A673 (cell line): ENCODE data around the gene ZC3HAV1L. TPM values are rescaled to one million over a fixed set of nuclear protein-coding genes. Genes with fewer than 3 reads are reported as not detected.
"Not testable (repeated sequence)": the region's sequence is repeated elsewhere in the genome, so short reads cannot be mapped to it uniquely, and the experiment has no call there.

ENCODE experiments used
- BruUV-seq: library from RNA; stranded (reverse); fragments of 400-500 nt; replicated peaks from 2 replicates; lab custom pipeline; 2021; lab: Mats Ljungman, UMichigan
- CTCF ChIA-PET: fragments of 300-600 bp; sonication (Branson Sonifier 250); formaldehyde crosslinking; loops from one replicate; lab custom pipeline; 2022; ENCODE audit warnings: antibody characterized with exemption; lab: Charles Lee
- POLR2A ChIA-PET: fragments of 300-600 bp; sonication (Branson Sonifier 250); formaldehyde crosslinking; loops from one replicate; lab custom pipeline; 2022; ENCODE audit warnings: antibody characterized with exemption; ENCODE audit not compliant: low non-redundant PET; lab: Charles Lee
- DNase-seq: peaks from one replicate; pipeline ENCODE4 v3.0.0-alpha.2; 2015; ENCODE audit warnings: low spot score
- H3K27ac ChIP-seq: fragments of 200-600 bp; sonication (generic); 2 replicates; pipeline ENCODE4 v1.5.1; 2016; ENCODE audit warnings: mixed run types, low read depth, mild to moderate bottlenecking, mixed read lengths, antibody characterized with exemption, low read length; ENCODE audit not compliant: poor library complexity, severe bottlenecking
- H3K27me3 ChIP-seq: fragments of 200-600 bp; sonication (generic); replicated peaks from 2 replicates; pipeline ENCODE4 v1.6.1; 2017; ENCODE audit warnings: mixed run types, low read depth, mild to moderate bottlenecking, mixed read lengths, antibody characterized with exemption, low read length; ENCODE audit not compliant: insufficient read depth, poor library complexity
- H3K36me3 ChIP-seq: fragments of 200-600 bp; sonication (generic); 2 replicates; pipeline ENCODE4 v1.6.1; 2016; ENCODE audit warnings: mixed run types, mild to moderate bottlenecking, mixed read lengths, antibody characterized with exemption, low read length; ENCODE audit not compliant: insufficient read depth, poor library complexity, severe bottlenecking
- H3K4me1 ChIP-seq: fragments of 200-600 bp; sonication (generic); 2 replicates; pipeline ENCODE4 v1.6.1; 2017; ENCODE audit warnings: mixed run types, mild to moderate bottlenecking, mixed read lengths, antibody characterized with exemption, low read length; ENCODE audit not compliant: insufficient read depth, poor library complexity, severe bottlenecking
- H3K4me3 ChIP-seq: fragments of 200-600 bp; sonication (generic); 2 replicates; pipeline ENCODE4 v1.5.1; 2016; ENCODE audit warnings: low read depth, mixed run types, mild to moderate bottlenecking, mixed read lengths, low read length; ENCODE audit not compliant: poor library complexity, severe bottlenecking
- H3K9me3 ChIP-seq: fragments of 200-600 bp; sonication (generic); 2 replicates; pipeline ENCODE4 v1.6.1; 2016; ENCODE audit warnings: mixed run types, low read depth, mild to moderate bottlenecking, mixed read lengths, antibody characterized with exemption, low read length; ENCODE audit not compliant: poor library complexity, severe bottlenecking
- EZH2 ChIP-seq: fragments of 200-600 bp; sonication (generic); IDR thresholded peaks from 2 replicates; pipeline ENCODE4 v1.6.1; 2017; ENCODE audit warnings: borderline replicate concordance, low read depth, mild to moderate bottlenecking, mixed read lengths, antibody characterized with exemption, low read length; ENCODE audit not compliant: poor library complexity, severe bottlenecking
- intact Hi-C: fragments of 100-400 bp; cut with micrococcal nuclease; formaldehyde crosslinking; loops from one replicate; pipeline ENCODE4 v1.10.0; 2022; ENCODE audit not compliant: unreplicated experiment
- total RNA-seq: library from RNA; stranded (reverse); gene quantifications from 2 replicates; pipeline ENCODE4 v1.2.3, GENCODE V29; 2021
- TF ChIP-seq, protein P1 (sequence below): fragments of 300-800, 200-600 bp; sonication (generic); conservative IDR thresholded peaks from 2 replicates; pipeline ENCODE4 v1.5.1; 2017; ENCODE audit warnings: low read depth, mild to moderate bottlenecking, antibody characterized with exemption, low read length, moderate library complexity, mixed read lengths

The ZC3HAV1L gene
- total RNA-seq, 1 experiment from 2014 or later: 36.5 TPM

DNA sequence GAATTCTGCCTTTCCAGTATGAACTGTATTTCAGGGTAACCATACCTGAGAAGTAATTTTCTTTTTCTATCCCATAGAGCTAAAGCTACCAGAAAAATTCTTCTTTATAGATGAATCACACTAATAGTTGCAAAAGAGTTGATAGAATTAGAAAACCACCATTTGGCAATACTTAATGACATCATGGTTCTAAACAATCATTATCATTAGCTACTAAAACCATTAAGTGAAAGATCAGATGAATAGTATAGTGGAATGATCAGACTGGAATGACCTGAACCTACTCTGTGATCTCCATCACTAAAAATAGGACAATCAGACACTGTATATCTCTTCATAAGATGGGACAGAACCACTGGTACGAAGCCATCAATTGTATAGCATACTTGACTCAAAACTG lies 19.8 kb upstream of the ZC3HAV1L start:
- no peak for DNase-seq
- no TSS peak for BruUV-seq
- ChIA-PET CTCF (no interaction called here), POLR2A (no interaction called here)
- Histone ChIP-seq H3K4me1 (peaks cover 29% of the 10 kb centered on the region), H3K27ac (no peak overlapping the region), H3K27me3 (no peaks in the 10 kb centered on the region), H3K36me3 (no peaks in the 10 kb centered on the region), H3K4me3 (no peak overlapping the region), H3K9me3 (no peaks in the 10 kb centered on the region)
- intact Hi-C loops: no loop called here
- TF ChIP-seq EZH2: no peak
- TF ChIP-seq, protein P1, sequence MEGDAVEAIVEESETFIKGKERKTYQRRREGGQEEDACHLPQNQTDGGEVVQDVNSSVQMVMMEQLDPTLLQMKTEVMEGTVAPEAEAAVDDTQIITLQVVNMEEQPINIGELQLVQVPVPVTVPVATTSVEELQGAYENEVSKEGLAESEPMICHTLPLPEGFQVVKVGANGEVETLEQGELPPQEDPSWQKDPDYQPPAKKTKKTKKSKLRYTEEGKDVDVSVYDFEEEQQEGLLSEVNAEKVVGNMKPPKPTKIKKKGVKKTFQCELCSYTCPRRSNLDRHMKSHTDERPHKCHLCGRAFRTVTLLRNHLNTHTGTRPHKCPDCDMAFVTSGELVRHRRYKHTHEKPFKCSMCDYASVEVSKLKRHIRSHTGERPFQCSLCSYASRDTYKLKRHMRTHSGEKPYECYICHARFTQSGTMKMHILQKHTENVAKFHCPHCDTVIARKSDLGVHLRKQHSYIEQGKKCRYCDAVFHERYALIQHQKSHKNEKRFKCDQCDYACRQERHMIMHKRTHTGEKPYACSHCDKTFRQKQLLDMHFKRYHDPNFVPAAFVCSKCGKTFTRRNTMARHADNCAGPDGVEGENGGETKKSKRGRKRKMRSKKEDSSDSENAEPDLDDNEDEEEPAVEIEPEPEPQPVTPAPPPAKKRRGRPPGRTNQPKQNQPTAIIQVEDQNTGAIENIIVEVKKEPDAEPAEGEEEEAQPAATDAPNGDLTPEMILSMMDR: no peak

DNA sequence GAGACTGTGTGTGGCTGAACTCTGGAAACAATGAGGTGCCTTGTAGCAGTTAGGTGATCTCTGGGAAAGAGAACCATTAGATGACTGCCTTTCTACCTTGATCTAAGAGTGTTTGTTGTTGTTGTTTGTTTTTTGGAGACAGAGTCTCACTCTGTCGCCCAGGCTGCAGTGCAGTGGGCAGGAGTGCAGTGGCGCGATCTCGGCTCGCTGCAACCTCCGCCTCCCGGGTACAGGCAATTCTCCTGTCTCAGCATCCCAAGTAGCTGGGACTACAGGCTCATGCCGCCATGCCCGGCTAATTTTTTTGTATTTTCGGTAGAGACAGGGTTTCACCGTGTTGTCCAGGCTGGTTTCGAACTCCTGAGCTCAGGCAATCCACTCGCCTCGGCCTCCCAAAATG lies 18.8 kb upstream of the ZC3HAV1L start:
- Histone ChIP-seq H3K27ac (peak overlapping the region; percentile 48), H3K4me1 (peaks cover 29% of the 10 kb centered on the region)
- CTCF ChIA-PET, H3K36me3 ChIP-seq, BruUV-seq, H3K9me3 ChIP-seq, H3K4me3 ChIP-seq, H3K27me3 ChIP-seq, DNase-seq, POLR2A ChIA-PET, intact Hi-C loops: not testable (repeated sequence)

DNA sequence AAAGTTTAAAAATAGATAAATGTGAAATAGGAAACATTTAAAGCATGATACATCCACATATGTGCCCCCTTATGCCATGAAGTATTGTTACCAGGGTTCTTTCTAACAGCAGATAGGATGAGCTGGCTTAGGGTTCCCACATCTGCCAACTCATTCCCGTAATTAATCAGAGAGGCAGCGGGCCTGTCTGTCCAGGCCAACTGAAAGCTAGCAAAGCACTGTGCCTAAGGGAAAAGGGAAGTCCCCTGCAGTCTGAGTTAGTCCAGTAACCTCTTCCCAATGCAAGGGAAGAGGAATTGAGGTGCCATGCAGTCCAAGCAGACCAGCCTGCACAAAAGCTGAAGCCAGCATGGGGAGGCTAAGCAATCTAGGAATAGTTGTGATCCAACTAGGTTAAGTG lies 18.3 kb upstream of the ZC3HAV1L start:
- peak overlapping the region; percentile 48 for H3K27ac ChIP-seq
- H3K4me1 ChIP-seq: peaks cover 28% of the 10 kb centered on the region
- BruUV-seq: no TSS peak
- CTCF ChIA-PET: interaction anchor here (0.7 kb wide), 1 partner anchor 30 kb away, joined by 4 read pairs; no protein-coding TSS in a partner anchor
- H3K27me3 ChIP-seq: no peaks in the 10 kb centered on the region
- POLR2A ChIA-PET: interaction anchor here (0.6 kb wide), 1 partner anchor 439 kb away, joined by 3 read pairs; no protein-coding TSS in a partner anchor
- DNase-seq: peak; percentile 87
- intact Hi-C loops: no loop called here
- no peaks in the 10 kb centered on the region for H3K36me3 ChIP-seq
- no peak for TF ChIP-seq EZH2
- TF ChIP-seq, protein P1: no peak
- no peaks in the 10 kb centered on the region for H3K9me3 ChIP-seq
- H3K4me3 ChIP-seq: peak overlapping the region; percentile 0

DNA sequence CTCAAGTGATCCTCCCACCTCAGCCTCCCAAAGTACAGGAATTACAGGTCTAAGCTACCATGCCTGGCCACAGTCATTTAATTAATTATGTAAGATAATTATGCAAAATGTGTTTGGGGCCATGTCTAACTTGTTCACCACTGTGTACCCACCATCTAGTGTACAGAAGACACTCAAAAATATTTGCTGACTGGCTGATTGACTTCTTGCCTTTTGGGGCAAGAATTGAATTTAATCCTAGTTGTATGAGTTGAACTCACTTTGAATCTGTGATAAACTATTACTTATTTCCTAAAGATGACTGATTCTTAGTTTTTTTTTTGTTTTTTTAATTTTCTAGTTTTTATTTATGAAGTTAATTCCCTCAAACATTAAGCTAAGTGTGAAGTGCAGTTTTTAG lies 15.8 kb upstream of the ZC3HAV1L start:
- Histone ChIP-seq H3K27ac (no peak overlapping the region), H3K4me3 (no peak overlapping the region), H3K9me3 (no peaks in the 10 kb centered on the region), H3K36me3 (peaks cover 2% of the 10 kb centered on the region), H3K4me1 (peaks cover 23% of the 10 kb centered on the region), H3K27me3 (no peaks in the 10 kb centered on the region)
- POLR2A ChIA-PET: no interaction called here
- no peak for TF ChIP-seq EZH2
- TF ChIP-seq, protein P1: no peak
- CTCF ChIA-PET: no interaction called here
- no peak for DNase-seq
- intact Hi-C loops: no loop called here
- no TSS peak for BruUV-seq
